ENCODE measurements around the gene METTL15. TPM values are rescaled to one million over a fixed set of nuclear protein-coding genes. Genes with fewer than 3 reads are reported as not detected.

METTL15 gene
- total and polyA plus RNA-seq, 7 donors: 5.4 to 15.0 (median 8.1) TPM

DNA sequence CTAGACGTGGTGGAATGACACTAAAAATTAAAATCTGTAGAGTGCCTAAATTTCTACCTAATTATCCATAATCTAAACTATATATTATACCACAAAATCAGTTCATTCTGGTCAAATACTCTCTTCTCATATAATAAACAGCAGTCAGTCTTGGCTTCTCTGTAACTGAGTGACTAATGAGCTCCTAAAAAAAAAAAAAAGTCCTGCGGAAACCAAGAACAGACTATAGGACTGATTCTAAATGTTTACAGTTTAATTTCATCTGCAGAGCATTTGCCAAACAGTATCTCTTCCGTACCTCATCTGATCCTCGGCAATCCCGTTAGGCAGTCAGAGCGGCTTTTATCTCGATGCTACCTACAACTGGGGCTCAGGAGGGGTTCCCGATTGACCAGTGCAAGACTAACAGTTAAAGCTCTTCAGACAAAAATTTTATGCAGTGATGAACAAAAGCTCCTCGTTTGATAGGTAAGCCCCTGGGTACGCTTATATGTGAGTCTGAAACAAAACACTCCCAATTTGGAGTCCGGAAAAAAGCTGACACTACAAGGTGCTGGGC, 918 bp upstream of the METTL15 start:
- no peak for DNase-seq
- 0 to 1% methylated on average over 11 of the region's 11 CpGs for WGBS, 2 donors
- Histone ChIP-seq H3K27me3 (no peaks in the 10 kb centered on the region), H3K9me3 (no peaks in the 10 kb centered on the region), H3K27ac (peak overlapping the region; percentile 79 to 83 (median 80)), H3K36me3 (no peaks in the 10 kb centered on the region), H3K4me1 (peaks cover 0 to 38% (median 27%) of the 10 kb centered on the region in 4 donors), H3K4me3 (peak overlapping the region; percentile 28 to 60 (median 54))
- intact Hi-C loops (cut with DNase I): loop anchor here (10.0 kb wide), 1 partner anchor 602 kb away; the partner anchor contains the start of gene LIN7C
- TF ChIP-seq POLR2AphosphoS5 (IDR thresholded peaks at IDR 0.05): no peak
- TF ChIP-seq EP300 (IDR thresholded peaks at IDR 0.05): no peak
- no peak for TF ChIP-seq POLR2A (IDR thresholded peaks at IDR 0.05)
- TF ChIP-seq, protein P1, sequence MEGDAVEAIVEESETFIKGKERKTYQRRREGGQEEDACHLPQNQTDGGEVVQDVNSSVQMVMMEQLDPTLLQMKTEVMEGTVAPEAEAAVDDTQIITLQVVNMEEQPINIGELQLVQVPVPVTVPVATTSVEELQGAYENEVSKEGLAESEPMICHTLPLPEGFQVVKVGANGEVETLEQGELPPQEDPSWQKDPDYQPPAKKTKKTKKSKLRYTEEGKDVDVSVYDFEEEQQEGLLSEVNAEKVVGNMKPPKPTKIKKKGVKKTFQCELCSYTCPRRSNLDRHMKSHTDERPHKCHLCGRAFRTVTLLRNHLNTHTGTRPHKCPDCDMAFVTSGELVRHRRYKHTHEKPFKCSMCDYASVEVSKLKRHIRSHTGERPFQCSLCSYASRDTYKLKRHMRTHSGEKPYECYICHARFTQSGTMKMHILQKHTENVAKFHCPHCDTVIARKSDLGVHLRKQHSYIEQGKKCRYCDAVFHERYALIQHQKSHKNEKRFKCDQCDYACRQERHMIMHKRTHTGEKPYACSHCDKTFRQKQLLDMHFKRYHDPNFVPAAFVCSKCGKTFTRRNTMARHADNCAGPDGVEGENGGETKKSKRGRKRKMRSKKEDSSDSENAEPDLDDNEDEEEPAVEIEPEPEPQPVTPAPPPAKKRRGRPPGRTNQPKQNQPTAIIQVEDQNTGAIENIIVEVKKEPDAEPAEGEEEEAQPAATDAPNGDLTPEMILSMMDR (IDR thresholded peaks at IDR 0.05): no peak

DNA sequence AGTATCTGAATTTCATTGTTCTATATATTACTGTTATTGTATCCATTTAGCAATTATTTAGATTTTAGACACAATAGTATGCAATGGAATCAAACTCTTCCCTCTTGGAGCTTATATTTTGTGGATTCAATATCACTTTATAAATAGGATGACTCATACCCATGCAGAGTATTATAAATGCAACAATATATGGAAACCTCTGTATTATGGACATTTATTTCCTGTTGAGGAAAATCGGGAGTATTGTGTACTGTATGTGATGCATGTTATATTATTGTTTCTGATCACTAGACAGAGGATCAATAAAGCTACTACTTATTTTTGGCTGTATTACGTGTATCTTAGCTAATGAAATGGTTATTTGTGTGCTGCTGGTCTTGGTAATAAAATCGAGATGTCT, 770 bp downstream of the METTL15 start:
- TF ChIP-seq POLR2AphosphoS5 (IDR thresholded peaks at IDR 0.05) (no peak), POLR2A (IDR thresholded peaks at IDR 0.05) (no peak)
- intact Hi-C loops (cut with DNase I): loop anchor here (10.0 kb wide), 1 partner anchor 604 kb away; the partner anchor contains the start of gene LIN7C
- 51 to 68% methylated on average over 3 of the region's 3 CpGs for WGBS, 2 donors
- Histone ChIP-seq H3K27me3 (no peaks in the 10 kb centered on the region), H3K4me1 (peaks cover 0 to 38% (median 27%) of the 10 kb centered on the region in 4 donors), H3K36me3 (peaks cover 0 to 6% (median 0%) of the 10 kb centered on the region in 4 donors), H3K9me3 (no peaks in the 10 kb centered on the region), H3K27ac (peak overlapping the region; percentile 79 to 83 (median 80)), H3K4me3 (peak overlapping the region in 3 of 4 donors; percentile 53 to 60 (median 56))
- DNase-seq: no peak

DNA sequence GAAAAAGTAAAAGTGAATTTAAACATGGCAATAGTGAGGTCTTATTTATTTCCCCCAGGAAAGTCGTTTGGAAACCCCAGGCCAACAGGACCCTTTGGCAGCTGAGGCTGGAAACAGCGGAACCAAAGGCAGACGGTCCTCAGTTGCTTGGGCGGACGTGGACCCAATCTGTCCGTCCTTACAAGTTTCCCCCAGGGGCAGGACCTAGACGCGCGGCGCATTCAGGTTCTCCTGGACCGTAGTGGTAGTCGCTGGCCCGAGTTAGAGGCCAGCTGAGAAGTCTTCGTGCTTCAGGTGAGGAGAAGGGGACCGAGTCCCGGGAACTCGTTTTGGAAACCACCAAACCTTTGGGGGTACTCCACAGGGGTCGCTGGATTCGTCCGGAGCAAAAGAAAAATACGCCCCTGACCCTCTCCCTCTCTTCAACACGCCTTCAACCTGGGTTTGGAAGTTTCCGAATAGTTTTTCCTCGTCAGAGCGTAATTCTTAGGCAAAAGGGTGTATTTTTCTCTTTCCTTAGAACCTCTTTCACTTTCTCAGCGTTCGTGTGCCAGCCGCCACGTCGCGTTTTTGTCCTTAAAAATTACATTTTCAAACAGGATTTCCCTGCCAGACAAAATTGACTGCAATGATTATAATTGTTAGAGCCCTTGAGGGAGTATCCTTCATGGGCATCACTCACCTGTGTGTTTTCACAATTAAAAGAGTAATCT, 2.1 kb downstream of the METTL15 start:
- peak; percentile 86 for DNase-seq
- H3K4me3 ChIP-seq: peak overlapping the region; percentile 44 to 73 (median 64)
- TF ChIP-seq POLR2AphosphoS5 (IDR thresholded peaks at IDR 0.05) (peak; percentile 35 to 76 (median 72)), EP300 (IDR thresholded peaks at IDR 0.05) (no peak), POLR2A (IDR thresholded peaks at IDR 0.05) (peak in 1 of 2 donors; percentile 20)
- TF ChIP-seq, protein P1 (IDR thresholded peaks at IDR 0.05): no peak
- peaks cover 0 to 19% (median 3%) of the 10 kb centered on the region in 4 donors for H3K36me3 ChIP-seq
- intact Hi-C loops (cut with DNase I): no loop called here
- 0% methylated on average over 31 of the region's 31 CpGs for WGBS, 2 donors
- H3K4me1 ChIP-seq: peaks cover 0 to 38% (median 27%) of the 10 kb centered on the region in 4 donors
- peak overlapping the region; percentile 75 to 88 (median 78) for H3K27ac ChIP-seq
- no peaks in the 10 kb centered on the region for H3K27me3 ChIP-seq
- H3K9me3 ChIP-seq: no peaks in the 10 kb centered on the region

DNA sequence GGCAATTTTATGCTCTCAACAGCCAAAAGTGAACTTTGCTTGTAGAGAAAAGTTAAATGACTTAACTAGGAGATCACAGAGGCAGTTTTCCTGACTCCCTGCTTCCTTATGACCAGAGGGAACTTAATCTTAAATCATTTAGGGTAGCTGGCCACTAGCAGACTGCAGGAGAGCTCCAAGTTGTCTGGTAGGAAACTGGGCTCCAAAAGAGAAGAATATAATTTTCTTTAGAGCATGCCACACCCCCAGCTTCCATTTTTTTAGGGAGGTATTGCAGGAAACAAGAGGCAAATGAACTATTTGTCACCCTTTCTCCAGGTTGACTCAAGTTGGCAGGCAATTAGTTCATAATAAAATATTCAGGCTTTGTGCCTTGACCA, 2.6 kb downstream of the METTL15 start:
- peaks cover 0 to 38% (median 27%) of the 10 kb centered on the region in 4 donors for H3K4me1 ChIP-seq
- TF ChIP-seq POLR2AphosphoS5 (IDR thresholded peaks at IDR 0.05): no peak
- TF ChIP-seq, protein P1 (IDR thresholded peaks at IDR 0.05): no peak
- TF ChIP-seq EP300 (IDR thresholded peaks at IDR 0.05): no peak
- TF ChIP-seq POLR2A (IDR thresholded peaks at IDR 0.05): no peak
- no peaks in the 10 kb centered on the region for H3K27me3 ChIP-seq
- peak overlapping the region; percentile 44 to 73 (median 64) for H3K4me3 ChIP-seq
- H3K27ac ChIP-seq: peak overlapping the region; percentile 75 to 88 (median 78)
- peaks cover 0 to 25% (median 3%) of the 10 kb centered on the region in 4 donors for H3K36me3 ChIP-seq
- no peaks in the 10 kb centered on the region for H3K9me3 ChIP-seq
- no peak for DNase-seq
- intact Hi-C loops (cut with DNase I): no loop called here

DNA sequence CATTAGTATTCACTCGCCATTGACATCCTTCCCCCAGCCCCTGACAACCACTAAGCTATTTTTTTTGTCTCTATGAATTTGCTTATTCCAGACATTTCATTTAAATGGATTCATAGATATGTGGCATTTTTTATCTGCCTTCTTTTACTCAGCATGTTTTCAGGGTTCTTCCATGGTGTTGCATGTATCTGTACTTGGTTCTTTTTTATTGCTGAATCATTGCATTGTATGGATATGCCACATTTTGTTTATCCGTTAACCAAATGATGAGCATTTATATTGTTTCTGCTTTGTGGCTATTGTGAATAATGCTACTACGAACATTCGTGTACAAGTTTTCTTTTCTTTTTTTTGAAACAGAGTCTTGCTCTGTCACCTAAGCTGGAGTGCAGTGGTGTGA, 5.9 kb downstream of the METTL15 start:
- Histone ChIP-seq H3K4me1 (peaks cover 0 to 22% (median 18%) of the 10 kb centered on the region in 4 donors), H3K4me3 (no peak overlapping the region), H3K9me3 (no peaks in the 10 kb centered on the region), H3K27me3 (no peaks in the 10 kb centered on the region), H3K27ac (no peak overlapping the region), H3K36me3 (peaks cover 0 to 34% (median 3%) of the 10 kb centered on the region in 4 donors)
- WGBS, 2 donors: 97 to 98% methylated on average over 4 of the region's 4 CpGs
- intact Hi-C loops (cut with DNase I): no loop called here
- no peak for TF ChIP-seq POLR2AphosphoS5 (IDR thresholded peaks at IDR 0.05)
- TF ChIP-seq, protein P1 (IDR thresholded peaks at IDR 0.05): no peak
- TF ChIP-seq EP300 (IDR thresholded peaks at IDR 0.05): no peak
- TF ChIP-seq POLR2A (IDR thresholded peaks at IDR 0.05): no peak
- DNase-seq: no peak
